Osteoblast (primary cell): Measurements from ENCODE around the gene CCNY. TPM values are rescaled to one million over a fixed set of nuclear protein-coding genes. Genes with fewer than 3 reads are reported as not detected.

Experiments
- DNase-seq: peaks from one replicate; pipeline ENCODE4 v3.0.0; 2011; ENCODE audit warnings: low spot score, mixed read lengths; ENCODE audit not compliant: insufficient read length; ENCODE audit errors: missing footprints
- H2AFZ ChIP-seq: 2 replicates; pipeline ENCODE4 v1.6.0; 2011; ENCODE audit warnings: mild to moderate bottlenecking, low read length
- H3K27ac ChIP-seq: 2 replicates; pipeline ENCODE4 v1.5.1; 2011; ENCODE audit warnings: mild to moderate bottlenecking, low read depth, low read length, moderate library complexity
- H3K27me3 ChIP-seq: 2 replicates; pipeline ENCODE4 v1.6.0; 2012; ENCODE audit warnings: mild to moderate bottlenecking, control low read depth, inconsistent platforms, low read length, moderate library complexity; ENCODE audit not compliant: insufficient read depth
- H3K36me3 ChIP-seq: 2 replicates; pipeline ENCODE4 v1.5.1; 2011; ENCODE audit warnings: mild to moderate bottlenecking, low read length, control low read depth, moderate library complexity; ENCODE audit not compliant: insufficient read depth
- H3K4me1 ChIP-seq: 2 replicates; pipeline ENCODE4 v1.5.1; 2011; ENCODE audit warnings: mild to moderate bottlenecking, low read length, control low read depth, moderate library complexity; ENCODE audit not compliant: insufficient read depth
- H3K4me2 ChIP-seq: 2 replicates; pipeline ENCODE4 v1.6.0; 2011; ENCODE audit warnings: mild to moderate bottlenecking, low read length; ENCODE audit not compliant: insufficient read depth
- H3K4me3 ChIP-seq: fragments of 200-600 bp; sonication (generic); 3 replicates; pipeline ENCODE4 v1.5.1; 2012; ENCODE audit warnings: mild to moderate bottlenecking, low read length, inconsistent platforms; ENCODE audit not compliant: insufficient read depth
- H3K79me2 ChIP-seq: 2 replicates; pipeline ENCODE4 v1.6.0; 2012; ENCODE audit warnings: mild to moderate bottlenecking, low read length, control low read depth, inconsistent platforms; ENCODE audit not compliant: insufficient read depth
- H3K9me3 ChIP-seq: 2 replicates; pipeline ENCODE4 v1.5.1; 2011; ENCODE audit warnings: low read depth, low read length, control low read depth
- H4K20me1 ChIP-seq: 2 replicates; pipeline ENCODE4 v1.6.0; 2012; ENCODE audit warnings: mild to moderate bottlenecking, low read length, control low read depth; ENCODE audit not compliant: insufficient read depth
- total RNA-seq: library from RNA; depleted of rRNA; stranded (reverse); fragments of >200 nt; gene quantifications from 2 replicates; pipeline ENCODE4 v1.2.3, GENCODE V29; 2012
- TF ChIP-seq, protein P1 (sequence below): IDR thresholded peaks from 2 replicates; pipeline ENCODE4 v1.5.1; 2011; ENCODE audit warnings: mild to moderate bottlenecking, low read depth, low read length, moderate library complexity; ENCODE audit errors: extremely low read depth

CCNY gene
- total RNA-seq, 1 donor: 53.2 TPM

DNA sequence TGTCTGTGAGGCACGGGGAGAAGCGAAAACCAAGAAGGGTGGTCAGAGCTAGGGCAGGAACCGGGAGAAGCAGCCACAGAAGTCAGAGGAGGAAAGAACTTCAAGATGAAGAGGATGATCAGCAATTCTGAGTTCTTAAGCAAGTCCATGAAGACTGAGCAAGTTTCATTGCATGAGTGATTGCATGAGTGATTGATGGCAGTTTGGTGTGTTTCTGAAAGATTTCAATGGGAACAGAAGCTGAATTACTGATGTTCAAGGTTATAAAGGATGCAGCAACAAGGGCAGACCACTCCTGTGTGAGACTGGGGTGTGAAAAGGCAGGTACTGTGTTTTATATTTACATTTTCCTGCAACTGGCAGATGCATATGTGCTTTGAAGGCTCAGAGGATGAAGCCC, 35.4 kb downstream of the CCNY start:
- peaks cover 13% of the 10 kb centered on the region for H3K4me1 ChIP-seq
- H3K36me3 ChIP-seq: no peaks in the 10 kb centered on the region
- H3K9me3 ChIP-seq: no peaks in the 10 kb centered on the region
- H3K4me3 ChIP-seq: no peak overlapping the region
- H2AFZ ChIP-seq: no peak overlapping the region
- peaks cover 99% of the 10 kb centered on the region for H3K79me2 ChIP-seq
- H3K4me2 ChIP-seq: no peak overlapping the region
- no peak for DNase-seq
- H3K27me3 ChIP-seq: no peaks in the 10 kb centered on the region
- H3K27ac ChIP-seq: no peak overlapping the region
- peaks cover 68% of the 10 kb centered on the region for H4K20me1 ChIP-seq
- TF ChIP-seq, protein P1, sequence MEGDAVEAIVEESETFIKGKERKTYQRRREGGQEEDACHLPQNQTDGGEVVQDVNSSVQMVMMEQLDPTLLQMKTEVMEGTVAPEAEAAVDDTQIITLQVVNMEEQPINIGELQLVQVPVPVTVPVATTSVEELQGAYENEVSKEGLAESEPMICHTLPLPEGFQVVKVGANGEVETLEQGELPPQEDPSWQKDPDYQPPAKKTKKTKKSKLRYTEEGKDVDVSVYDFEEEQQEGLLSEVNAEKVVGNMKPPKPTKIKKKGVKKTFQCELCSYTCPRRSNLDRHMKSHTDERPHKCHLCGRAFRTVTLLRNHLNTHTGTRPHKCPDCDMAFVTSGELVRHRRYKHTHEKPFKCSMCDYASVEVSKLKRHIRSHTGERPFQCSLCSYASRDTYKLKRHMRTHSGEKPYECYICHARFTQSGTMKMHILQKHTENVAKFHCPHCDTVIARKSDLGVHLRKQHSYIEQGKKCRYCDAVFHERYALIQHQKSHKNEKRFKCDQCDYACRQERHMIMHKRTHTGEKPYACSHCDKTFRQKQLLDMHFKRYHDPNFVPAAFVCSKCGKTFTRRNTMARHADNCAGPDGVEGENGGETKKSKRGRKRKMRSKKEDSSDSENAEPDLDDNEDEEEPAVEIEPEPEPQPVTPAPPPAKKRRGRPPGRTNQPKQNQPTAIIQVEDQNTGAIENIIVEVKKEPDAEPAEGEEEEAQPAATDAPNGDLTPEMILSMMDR: no peak

DNA sequence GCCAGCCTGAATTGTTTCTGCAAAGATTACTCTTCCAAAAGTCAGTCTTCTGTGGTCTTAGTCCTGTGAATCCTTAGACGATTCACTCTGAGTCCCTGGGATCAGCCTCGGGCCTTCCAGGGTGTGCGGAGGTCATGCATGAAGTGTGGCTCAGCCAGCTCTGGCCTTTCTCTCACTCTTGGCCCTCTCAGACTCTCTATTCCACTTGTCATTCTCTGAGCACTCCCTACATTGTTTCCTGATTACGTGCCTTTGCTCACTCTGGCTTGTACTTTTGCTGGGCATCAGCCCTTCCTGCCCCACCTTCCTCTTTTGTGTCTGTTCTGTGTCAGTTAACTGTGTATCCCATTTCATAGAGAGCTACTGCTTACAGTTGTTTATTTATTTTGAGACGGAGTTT, 36.0 kb downstream of the CCNY start:
- Histone ChIP-seq H3K36me3 (no peaks in the 10 kb centered on the region), H3K4me2 (no peak overlapping the region), H2AFZ (no peak overlapping the region), H3K27me3 (no peaks in the 10 kb centered on the region), H4K20me1 (peaks cover 65% of the 10 kb centered on the region), H3K4me3 (no peak overlapping the region), H3K79me2 (peaks cover 99% of the 10 kb centered on the region), H3K9me3 (no peaks in the 10 kb centered on the region), H3K4me1 (peaks cover 13% of the 10 kb centered on the region), H3K27ac (no peak overlapping the region)
- TF ChIP-seq, protein P1: no peak
- DNase-seq: no peak

DNA sequence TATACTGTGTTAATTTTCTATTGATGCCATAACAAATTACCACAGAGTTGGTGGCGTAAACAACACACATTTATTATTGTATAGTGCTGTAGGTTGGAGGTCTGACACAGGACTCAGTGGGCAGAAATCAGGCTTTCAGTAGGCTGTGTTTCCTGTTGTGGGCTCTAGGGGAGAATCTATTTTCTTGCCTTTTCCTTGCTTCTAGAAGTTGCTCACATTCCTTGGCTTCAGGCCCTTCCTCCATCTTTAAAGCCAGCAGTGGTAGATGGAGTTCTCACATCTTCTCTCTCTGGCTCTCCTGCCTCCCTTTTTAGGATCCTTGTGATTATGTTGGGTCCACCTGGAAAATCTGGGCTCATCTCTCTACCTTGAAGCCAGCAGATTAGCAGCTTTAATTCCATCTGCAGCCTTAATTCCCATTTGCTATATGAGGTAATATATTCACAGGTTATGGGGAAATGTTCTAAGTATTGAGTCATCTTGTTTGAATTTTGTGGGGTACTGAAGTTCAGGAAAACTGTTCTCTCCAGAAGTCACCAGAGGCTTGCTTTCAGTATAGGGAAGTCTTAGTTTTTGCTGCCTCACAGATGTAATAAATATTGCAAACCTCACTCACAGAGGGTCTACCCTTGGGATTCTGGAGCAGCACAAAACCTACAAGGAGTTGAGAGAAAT, 38.9 kb downstream of the CCNY start:
- peaks cover 62% of the 10 kb centered on the region for H4K20me1 ChIP-seq
- TF ChIP-seq, protein P1: peak; percentile 18
- DNase-seq: no peak

DNA sequence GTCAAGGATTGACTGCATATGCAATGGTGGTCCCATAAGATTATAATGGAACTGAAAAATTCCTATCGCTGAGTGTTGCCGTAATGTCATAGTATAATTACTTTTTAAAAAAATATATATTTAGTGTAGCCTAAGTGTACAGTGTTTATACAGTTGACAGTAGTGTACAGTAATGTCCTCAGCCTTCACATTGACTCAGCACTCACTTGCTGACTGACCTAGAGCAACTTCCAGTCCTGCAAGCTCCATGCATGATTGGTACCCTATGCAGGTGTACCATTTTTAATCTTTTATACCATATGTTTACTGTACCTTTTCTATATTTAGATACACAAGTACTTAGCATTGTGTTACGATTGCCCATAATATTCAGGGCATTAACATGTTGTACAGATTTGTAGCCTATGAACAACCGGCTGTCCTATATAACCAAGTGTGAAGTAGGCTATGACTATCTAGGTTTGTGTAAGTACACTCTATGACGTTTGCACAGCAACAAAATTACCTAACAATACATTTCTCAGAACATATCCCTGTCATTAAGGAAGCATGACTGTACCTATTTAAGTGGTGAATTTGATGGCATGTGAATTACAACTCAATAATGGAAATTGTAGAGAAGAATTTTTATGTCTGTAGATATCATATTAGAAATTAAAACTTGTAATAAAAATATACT, 40.9 kb downstream of the CCNY start:
- no peak overlapping the region for H3K4me2 ChIP-seq
- TF ChIP-seq, protein P1: no peak
- no peak overlapping the region for H2AFZ ChIP-seq
- H3K36me3 ChIP-seq: no peaks in the 10 kb centered on the region
- no peak for DNase-seq
- H3K4me1 ChIP-seq: peaks cover 33% of the 10 kb centered on the region
- H3K9me3 ChIP-seq: no peaks in the 10 kb centered on the region
- peaks cover 95% of the 10 kb centered on the region for H3K79me2 ChIP-seq
- no peak overlapping the region for H3K27ac ChIP-seq
- no peaks in the 10 kb centered on the region for H3K27me3 ChIP-seq
- no peak overlapping the region for H3K4me3 ChIP-seq
- H4K20me1 ChIP-seq: peaks cover 54% of the 10 kb centered on the region

More for the DNA sequence above, 38.9 kb downstream of the CCNY start:
- Histone ChIP-seq H3K4me1 (peaks cover 32% of the 10 kb centered on the region), H3K36me3 (no peaks in the 10 kb centered on the region), H3K4me3 (no peak overlapping the region), H2AFZ (no peak overlapping the region), H3K4me2 (no peak overlapping the region), H3K9me3 (no peaks in the 10 kb centered on the region), H3K27me3 (no peaks in the 10 kb centered on the region), H3K27ac (peak overlapping the region; percentile 40), H3K79me2 (peaks cover 94% of the 10 kb centered on the region)
